Pancreas (tissue), 10 donors: ENCODE data around the gene CLDN24. TPM values are rescaled to one million over a fixed set of nuclear protein-coding genes. Genes with fewer than 3 reads are reported as not detected.

Source experiments
- ATAC-seq, 4 donors: fragments of 200-7000 bp; cut with Tn5 transposase; one replicate each; pipeline versions ENCODE4 v1.8.0 to v1.9.1; 2020; ENCODE audit warnings: mild to moderate bottlenecking in 4 of 4, moderate library complexity in 4 of 4
- DNase-seq, 6 donors: peaks; one replicate each; pipeline ENCODE4 v3.0.0-alpha.2; 2020
- FAIRE-seq: peaks from 2 replicates; lab custom pipeline; 2012; peaks lifted over from hg19 to GRCh38; lab: Jason Lieb, UNC
- H3K27ac ChIP-seq, 4 donors: fragments of 200-600 bp; sonication (generic); 1 replicate in 3 of 4; 2 replicates in 1 of 4; pipeline versions ENCODE4 v1.5.0 to v1.8.0; 2020
- H3K27me3 ChIP-seq, 4 donors: fragments of 200-600 bp; one replicate each; pipeline ENCODE4 v1.8.0; 2021
- H3K36me3 ChIP-seq, 3 donors: fragments of 200-600 bp; sonication (generic) in 1 of 3; one replicate each; pipeline versions ENCODE4 v1.5.0 to v1.8.0; 2020 to 2021
- H3K4me1 ChIP-seq, 3 donors: fragments of 200-600 bp; one replicate each; pipeline ENCODE4 v1.8.0; 2021
- H3K4me3 ChIP-seq, 4 donors: fragments of 200-600 bp; sonication (generic) in 2 of 4; one replicate each; pipeline versions ENCODE4 v1.5.0 to v1.8.0; 2020 to 2021
- H3K9me3 ChIP-seq, 4 donors: fragments of 200-600 bp; one replicate each; pipeline ENCODE4 v1.8.0; 2021
- WGBS, 2 donors: extraction: QIAGEN DNeasy Blood & Tissue Kit; methylation state at CpG; one replicate each; pipeline ENCODE4 v1.1.7; 2013; 5-methylcytosine and 5-hydroxymethylcytosine counted together
- intact Hi-C, 3 donors: fragments of 100-400 bp; cut with DNase I; formaldehyde crosslinking; loops; one replicate each; pipeline versions ENCODE4 v1.11.1 to v1.14.2; 2022
- polyA plus RNA-seq, 2 donors: library from polyadenylated mRNA; stranded (reverse); fragments of 200-250 nt; gene quantifications; one replicate each; pipeline ENCODE4 v1.2.3, GENCODE V29; 2013
- total RNA-seq, 6 donors: library from RNA; stranded (reverse); fragmentation: NEBNext Ultra II Directional in 4 of 6; extraction: Animal tissue kit (Norgen Biotek cat#: 25700) in 4 of 6; gene quantifications; one replicate each; pipeline versions ENCODE4 v1.2.1 to v1.2.4, GENCODE V29; 2021 to 2023
- TF ChIP-seq, protein P1 (sequence below), 4 donors: fragments of 200-600 bp; sonication (generic) in 3 of 4; IDR thresholded peaks; one replicate each; pipeline versions ENCODE4 v1.5.0 to v1.8.0; 2021; ENCODE audit warnings: antibody characterized with exemption in 4 of 4
- donor health status: healthy with polysubstance abuse.
- donor health status: DM: no; HTN: no; CAD: no; lungs with moderate emphysema.
- donor health status: DM: no; HTN: no; CAD: no.
- donor health status: control.
- donor health status: control.
- donor health status: Bipolar disorder and iron deficiency.
- donor health status: DM: yes; HTN: yes; CAD: no.
- donor health status: DM: no; HTN: no; CAD: no.
- donor health status: DM: no; HTN: no; CAD: no.
- donor health status: DM: yes; HTN: yes; CAD: no.

Gene CLDN24
- total and polyA plus RNA-seq, 8 donors = not detected

DNA sequence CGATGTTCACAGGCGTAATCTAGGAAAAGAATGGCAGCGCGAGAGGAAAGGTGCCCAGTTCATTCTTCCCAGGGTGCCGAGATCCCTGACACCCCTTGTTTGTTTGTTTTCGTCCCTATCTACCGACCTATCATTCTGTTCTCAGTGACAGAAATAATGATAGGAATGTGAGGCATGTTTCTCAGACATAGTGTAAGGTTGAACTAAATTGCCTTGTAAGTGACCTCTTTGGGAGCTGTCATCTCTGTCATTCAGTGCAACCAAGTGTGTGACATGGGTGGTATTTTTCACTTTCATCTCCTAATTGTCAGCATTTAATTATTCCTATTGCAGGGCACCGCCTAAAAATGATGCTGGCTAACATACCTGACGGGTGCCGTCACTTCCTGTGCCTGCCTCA is 26.5 kb downstream of the CLDN24 start:
- FAIRE-seq (no peak), ATAC-seq (no peak), DNase-seq (no peak)
- Histone ChIP-seq H3K27ac (no peak overlapping the region), H3K4me1 (no peaks in the 10 kb centered on the region), H3K27me3 (no peaks in the 10 kb centered on the region), H3K36me3 (no peaks in the 10 kb centered on the region), H3K9me3 (no peaks in the 10 kb centered on the region), H3K4me3 (no peak overlapping the region)
- intact Hi-C loops = no loop called here
- TF ChIP-seq, protein P1, sequence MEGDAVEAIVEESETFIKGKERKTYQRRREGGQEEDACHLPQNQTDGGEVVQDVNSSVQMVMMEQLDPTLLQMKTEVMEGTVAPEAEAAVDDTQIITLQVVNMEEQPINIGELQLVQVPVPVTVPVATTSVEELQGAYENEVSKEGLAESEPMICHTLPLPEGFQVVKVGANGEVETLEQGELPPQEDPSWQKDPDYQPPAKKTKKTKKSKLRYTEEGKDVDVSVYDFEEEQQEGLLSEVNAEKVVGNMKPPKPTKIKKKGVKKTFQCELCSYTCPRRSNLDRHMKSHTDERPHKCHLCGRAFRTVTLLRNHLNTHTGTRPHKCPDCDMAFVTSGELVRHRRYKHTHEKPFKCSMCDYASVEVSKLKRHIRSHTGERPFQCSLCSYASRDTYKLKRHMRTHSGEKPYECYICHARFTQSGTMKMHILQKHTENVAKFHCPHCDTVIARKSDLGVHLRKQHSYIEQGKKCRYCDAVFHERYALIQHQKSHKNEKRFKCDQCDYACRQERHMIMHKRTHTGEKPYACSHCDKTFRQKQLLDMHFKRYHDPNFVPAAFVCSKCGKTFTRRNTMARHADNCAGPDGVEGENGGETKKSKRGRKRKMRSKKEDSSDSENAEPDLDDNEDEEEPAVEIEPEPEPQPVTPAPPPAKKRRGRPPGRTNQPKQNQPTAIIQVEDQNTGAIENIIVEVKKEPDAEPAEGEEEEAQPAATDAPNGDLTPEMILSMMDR (IDR thresholded peaks at IDR 0.05) = no peak
- 83 to 85% methylated on average over 10 of the region's 10 CpGs for WGBS, 2 donors

DNA sequence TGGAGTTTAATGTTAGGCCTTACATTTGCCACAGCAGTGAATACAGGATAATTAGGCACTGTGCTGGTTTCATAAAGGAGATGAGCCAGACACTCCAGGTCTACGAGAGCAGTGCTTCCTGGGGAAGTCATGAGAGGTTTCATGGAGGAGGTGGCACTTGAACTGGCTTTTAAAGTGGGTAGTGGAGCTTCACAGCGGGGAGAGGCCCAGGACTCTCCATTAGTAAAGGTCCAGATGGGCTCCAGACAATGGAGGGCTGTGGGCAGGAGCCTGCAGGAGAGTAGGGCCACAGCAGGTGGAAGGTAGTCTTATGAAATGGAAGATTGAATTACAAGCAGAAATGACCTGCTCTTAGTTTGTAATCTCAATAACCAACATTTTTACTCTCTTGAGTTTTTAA is 31.2 kb downstream of the CLDN24 start:
- no peaks in the 10 kb centered on the region for H3K4me1 ChIP-seq
- DNase-seq (no peak), FAIRE-seq (no peak), ATAC-seq (no peak)
- H3K4me3 ChIP-seq = no peak overlapping the region
- no peak overlapping the region for H3K27ac ChIP-seq
- no peaks in the 10 kb centered on the region for H3K27me3 ChIP-seq
- peaks cover 0 to 14% (median 5%) of the 10 kb centered on the region in 3 donors for H3K36me3 ChIP-seq
- whole genome bisulfite sequencing, 2 donors = 96% methylated on average over 2 of the region's 2 CpGs
- intact Hi-C loops = no loop called here
- H3K9me3 ChIP-seq = no peaks in the 10 kb centered on the region
- TF ChIP-seq, protein P1 (IDR thresholded peaks at IDR 0.05) = no peak

DNA sequence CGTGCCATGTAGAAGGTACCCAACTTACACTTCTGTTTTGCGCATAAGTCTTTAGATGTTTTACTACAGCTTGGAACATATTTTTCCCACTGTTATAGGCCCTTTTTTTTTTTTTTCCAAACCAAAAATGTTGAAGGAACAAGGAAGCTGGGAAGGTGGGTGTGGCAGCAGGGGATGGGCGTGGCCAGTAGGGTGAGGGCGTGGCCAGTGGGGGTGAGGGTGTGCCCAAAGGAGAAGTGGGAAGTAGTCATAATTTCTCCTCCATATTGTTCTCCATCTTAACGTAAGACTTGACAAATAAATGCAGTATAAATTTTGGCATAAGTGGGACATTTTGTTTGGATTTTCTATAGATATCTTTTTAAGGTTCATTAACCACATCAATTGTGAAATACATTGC is 32.5 kb downstream of the CLDN24 start:
- TF ChIP-seq, protein P1 (IDR thresholded peaks at IDR 0.05) = no peak
- WGBS, 2 donors = 94 to 95% methylated on average over 5 of the region's 5 CpGs
- intact Hi-C loops = no loop called here
- DNase-seq (no peak), FAIRE-seq (no peak), ATAC-seq (no peak)
- Histone ChIP-seq H3K4me3 (no peak overlapping the region), H3K27me3 (no peaks in the 10 kb centered on the region), H3K27ac (no peak overlapping the region), H3K4me1 (no peaks in the 10 kb centered on the region), H3K9me3 (no peaks in the 10 kb centered on the region), H3K36me3 (peaks cover 0 to 23% (median 10%) of the 10 kb centered on the region in 3 donors)

DNA sequence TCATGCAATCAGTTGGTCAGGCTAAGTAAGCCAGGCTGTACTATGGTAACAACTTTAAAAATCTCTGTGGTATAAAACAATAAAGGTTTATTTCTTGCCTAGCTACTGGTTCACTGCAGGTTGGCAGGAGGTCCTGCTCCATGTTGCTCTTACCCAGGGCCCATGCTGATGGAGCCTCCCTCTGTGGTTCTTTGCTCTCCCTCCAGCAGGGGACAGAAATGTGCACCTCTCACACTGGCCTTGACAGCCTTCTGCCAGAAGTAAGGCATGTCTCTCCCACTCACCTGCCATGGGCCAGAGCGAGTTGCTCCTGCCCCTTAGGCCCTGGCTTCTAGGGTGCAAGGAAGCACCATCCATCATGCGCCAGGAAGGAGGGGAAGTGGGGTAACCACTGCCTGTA is 33.3 kb downstream of the CLDN24 start:
- ATAC-seq = no peak
- no peak for DNase-seq
- TF ChIP-seq, protein P1 (IDR thresholded peaks at IDR 0.05) = no peak
- intact Hi-C loops = no loop called here
- 94 to 97% methylated on average over 2 of the region's 2 CpGs for WGBS, 2 donors
- no peaks in the 10 kb centered on the region for H3K4me1 ChIP-seq
- peaks cover 0 to 23% (median 10%) of the 10 kb centered on the region in 3 donors for H3K36me3 ChIP-seq
- H3K4me3 ChIP-seq = no peak overlapping the region
- FAIRE-seq = no peak
- no peaks in the 10 kb centered on the region for H3K27me3 ChIP-seq
- H3K9me3 ChIP-seq = no peaks in the 10 kb centered on the region
- no peak overlapping the region for H3K27ac ChIP-seq

DNA sequence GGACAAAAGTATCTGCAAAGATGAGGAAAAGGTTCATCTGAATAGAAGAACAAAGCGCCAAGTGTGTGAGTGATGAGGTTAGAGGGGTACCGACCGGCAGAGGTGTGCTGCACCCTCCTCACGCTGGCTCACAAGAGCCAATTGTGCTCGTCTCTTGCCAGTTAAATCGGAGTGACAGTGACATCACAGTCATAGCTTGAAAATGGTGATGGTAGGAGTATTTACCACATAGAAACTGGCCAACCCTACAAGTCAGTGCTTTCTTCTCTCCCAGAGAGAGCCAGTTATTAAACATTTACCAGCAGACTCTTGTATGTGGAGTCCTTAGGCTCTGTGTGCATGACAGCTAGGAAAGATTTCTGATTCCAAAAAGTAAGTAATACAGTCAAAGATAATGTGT is 34.5 kb downstream of the CLDN24 start:
- Histone ChIP-seq H3K4me1 (no peaks in the 10 kb centered on the region), H3K36me3 (peaks cover 0 to 31% (median 10%) of the 10 kb centered on the region in 3 donors), H3K27me3 (no peaks in the 10 kb centered on the region), H3K9me3 (no peaks in the 10 kb centered on the region), H3K27ac (no peak overlapping the region), H3K4me3 (no peak overlapping the region)
- intact Hi-C loops = no loop called here
- no peak for DNase-seq
- no peak for FAIRE-seq
- TF ChIP-seq, protein P1 (IDR thresholded peaks at IDR 0.05) = no peak
- peak in 1 of 4 donors; percentile 28 for ATAC-seq
- WGBS, 2 donors = 73 to 81% methylated on average over 6 of the region's 6 CpGs
